Stomach (tissue), 9 donors: ENCODE measurements around the gene ORMDL3. TPM values are rescaled to one million over a fixed set of nuclear protein-coding genes. Genes with fewer than 3 reads are reported as not detected.
A peak's percentile ranks its signal among the peaks of the same experiment; 100 is the strongest.

Experiments
- DNase-seq, 2 donors: peaks; one replicate each; pipeline versions ENCODE4 v3.0.0 to v3.0.0-alpha.2; 2013 to 2019
- H3K27ac ChIP-seq, 5 donors: fragments of 200-600 bp in 4 of 5; sonication (generic) in 4 of 5; one replicate each; pipeline ENCODE4 v1.5.1; 2013 to 2019; ENCODE audit warnings: mild to moderate bottlenecking in 1 of 5, moderate library complexity in 1 of 5
- H3K27me3 ChIP-seq, 3 donors: fragments of 200-600 bp; sonication (generic); one replicate each; pipeline ENCODE4 v1.5.1; 2017 to 2019; ENCODE audit warnings: mixed run types in 1 of 3
- H3K36me3 ChIP-seq, 4 donors: fragments of 200-600 bp; sonication (generic); 1 replicate in 3 of 4; 2 replicates in 1 of 4; pipeline ENCODE4 v1.5.1; 2016 to 2019
- H3K4me1 ChIP-seq, 4 donors: fragments of 200-600 bp; sonication (generic); one replicate each; pipeline ENCODE4 v1.5.1; 2016 to 2019
- H3K4me3 ChIP-seq, 4 donors: fragments of 200-600 bp; sonication (generic) in 3 of 4; one replicate each; pipeline ENCODE4 v1.5.1; 2016 to 2019; ENCODE audit warnings: mild to moderate bottlenecking in 1 of 4
- H3K9me3 ChIP-seq, 4 donors: fragments of 200-600 bp; sonication (generic); one replicate each; pipeline ENCODE4 v1.5.1; 2016 to 2019
- CTCF ChIP-seq, 7 experiments: fragments of 450-650 bp in 4 of 7; fragments of 200-600 bp in 3 of 7; sonication (generic) in 3 of 7; IDR thresholded peaks; one replicate each; pipeline ENCODE4 v1.5.1; 2016 to 2019; ENCODE audit warnings: antibody characterized with exemption in 7 of 7, control low read depth in 2 of 7, mild to moderate bottlenecking in 1 of 7
- EP300 ChIP-seq: sonication (generic); formaldehyde crosslinking; IDR thresholded peaks from one replicate; pipeline ENCODE4 v1.6.1; 2017; ENCODE audit warnings: antibody characterized with exemption
- POLR2A ChIP-seq, 4 donors: fragments of 450-650 bp; IDR thresholded peaks; one replicate each; pipeline ENCODE4 v1.6.1; 2016; ENCODE audit warnings: antibody characterized with exemption in 4 of 4, control low read depth in 2 of 4, mild to moderate bottlenecking in 1 of 4, moderate library complexity in 1 of 4
- POLR2AphosphoS5 ChIP-seq, 3 donors: sonication (generic); formaldehyde crosslinking; IDR thresholded peaks; one replicate each; pipeline ENCODE4 v1.6.1; 2016; ENCODE audit warnings: antibody characterized with exemption in 3 of 3
- WGBS, 5 donors: extraction: QIAGEN DNeasy Blood & Tissue Kit in 3 of 5; methylation state at CpG; one replicate each; pipeline versions ENCODE4 v1.1.5 to v1.1.7; 2013 to 2018; 5-methylcytosine and 5-hydroxymethylcytosine counted together
- intact Hi-C: fragments of 100-400 bp; cut with DNase I; formaldehyde crosslinking; loops from one replicate; pipeline ENCODE4 v1.15.1; 2023; ENCODE audit warnings: low total_unique reads
- polyA plus RNA-seq, 3 donors: library from polyadenylated mRNA; stranded (reverse); fragments of 200-250 nt; gene quantifications; one replicate each; pipeline ENCODE4 v1.2.3, GENCODE V29; 2013
- total RNA-seq, 5 donors: library from RNA; depleted of rRNA; stranded (reverse); fragments of >200 nt; gene quantifications; one replicate each; pipeline versions ENCODE4 v1.1.0 to v1.2.3, GENCODE V29; 2014 to 2016
- donor health status: healthy with polysubstance abuse.
- donor health status: Bipolar disorder and iron deficiency.
- donor health status: healthy.

The ORMDL3 gene
- total and polyA plus RNA-seq, 8 donors, result 16.5 to 117 (median 50.2) TPM

DNA sequence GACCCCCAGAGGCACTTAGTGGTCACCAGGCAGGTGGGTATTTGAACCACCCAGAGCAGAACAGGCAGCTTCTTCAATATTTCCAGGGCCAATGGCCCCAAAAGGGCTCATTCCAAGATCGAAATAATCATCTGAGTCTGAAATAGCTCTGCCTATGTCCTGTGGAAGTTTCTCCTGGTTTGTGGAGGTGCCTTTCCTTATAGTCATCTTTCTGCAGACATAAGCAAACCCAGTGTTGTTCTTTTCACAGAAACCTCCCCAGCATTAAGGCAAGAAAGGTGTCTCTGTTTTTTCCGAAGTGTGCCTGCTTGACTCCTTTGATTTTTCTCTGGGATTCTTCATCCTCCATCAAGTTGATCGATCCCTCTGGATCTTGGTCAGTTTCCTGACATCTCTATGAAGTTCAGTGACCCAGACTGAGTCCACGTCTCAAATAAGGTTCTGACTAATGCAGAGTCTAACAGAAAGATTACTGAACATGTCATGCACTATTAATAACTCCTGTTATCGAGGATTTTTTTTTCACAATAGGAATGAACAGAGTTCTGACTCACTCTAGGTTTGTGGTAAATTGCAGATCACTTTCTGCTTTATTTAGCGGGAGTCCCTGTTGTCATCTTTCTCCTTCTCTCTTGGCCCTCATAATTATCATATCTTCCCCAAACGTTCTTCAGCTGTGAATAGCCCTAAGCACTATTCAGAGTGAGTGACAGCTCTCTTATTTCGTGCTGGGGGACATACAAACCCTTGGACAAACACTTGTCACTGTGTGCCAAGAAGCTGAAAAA, 1.7 kb upstream of the ORMDL3 start:
- peaks cover 36 to 54% (median 48%) of the 10 kb centered on the region in 4 donors for H3K4me1 ChIP-seq
- no peak for DNase-seq
- H3K9me3 ChIP-seq, result no peaks in the 10 kb centered on the region
- TF ChIP-seq POLR2AphosphoS5 (IDR thresholded peaks at IDR 0.05) (no peak), CTCF (IDR thresholded peaks at IDR 0.05) (no peak), EP300 (no peak), POLR2A (IDR thresholded peaks at IDR 0.05) (no peak)
- whole genome bisulfite sequencing, 5 donors, result 43 to 62% (median 56%) methylated on average over 8 of the region's 8 CpGs
- peak overlapping the region in 3 of 4 donors; percentile 90 to 92 (median 92) for H3K4me3 ChIP-seq
- peaks cover under 1 to 10% (median 2%) of the 10 kb centered on the region in 4 donors for H3K36me3 ChIP-seq
- peak overlapping the region; percentile 56 to 96 (median 94) for H3K27ac ChIP-seq
- intact Hi-C loops, result no loop called here
- H3K27me3 ChIP-seq, result no peaks in the 10 kb centered on the region

DNA sequence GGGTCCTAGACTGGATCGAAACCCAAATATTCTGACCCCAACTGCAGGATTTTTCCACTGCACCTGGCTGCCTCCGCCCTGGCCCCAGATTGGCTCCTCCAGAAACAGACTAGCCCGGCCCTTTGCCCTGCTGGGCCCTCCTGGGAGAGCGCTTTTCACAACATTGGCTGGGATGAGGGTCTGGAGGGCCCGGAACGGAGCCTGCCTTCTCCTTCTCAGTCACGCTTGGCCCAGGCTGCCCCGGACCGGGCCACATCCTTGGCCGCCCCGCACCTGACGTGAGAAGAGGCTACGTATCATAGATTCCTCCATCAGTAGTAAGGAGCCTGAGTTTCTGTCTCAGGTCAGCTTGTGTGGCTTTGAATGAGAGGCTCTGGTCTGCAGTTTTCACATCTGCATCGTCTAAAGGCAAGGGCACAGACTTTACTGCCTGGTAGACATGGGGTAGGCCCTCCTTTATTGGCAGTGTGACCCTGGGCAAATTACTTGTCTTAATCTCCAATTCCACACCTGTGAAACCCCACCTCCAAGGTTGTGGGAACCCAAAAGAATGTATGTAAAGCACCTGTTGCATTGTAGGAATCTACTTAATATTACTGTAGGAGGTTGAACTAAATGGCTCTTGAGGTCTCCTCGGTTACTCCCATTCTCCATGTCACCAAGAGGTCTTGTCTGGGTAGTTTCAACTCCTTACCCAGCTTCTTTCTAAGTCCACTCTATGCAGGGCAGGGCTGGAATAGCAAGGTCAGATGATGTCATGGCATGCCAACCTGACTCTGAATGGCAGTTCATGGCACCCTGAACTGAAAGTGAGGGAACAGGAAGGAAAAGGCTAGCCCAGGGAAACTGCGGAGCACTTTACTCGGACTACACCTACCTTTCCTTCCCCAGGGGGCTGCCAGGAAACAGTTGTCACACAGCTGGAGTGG, 792 bp upstream of the ORMDL3 start:
- Histone ChIP-seq H3K36me3 (peaks cover 9 to 19% (median 11%) of the 10 kb centered on the region in 4 donors), H3K27ac (peak overlapping the region; percentile 91 to 96 (median 94)), H3K27me3 (no peaks in the 10 kb centered on the region), H3K4me1 (peaks cover 36 to 61% (median 54%) of the 10 kb centered on the region in 4 donors), H3K9me3 (no peaks in the 10 kb centered on the region), H3K4me3 (peak overlapping the region; percentile 90 to 98 (median 92))
- TF ChIP-seq EP300 (no peak), POLR2A (IDR thresholded peaks at IDR 0.05) (no peak), POLR2AphosphoS5 (IDR thresholded peaks at IDR 0.05) (no peak), CTCF (IDR thresholded peaks at IDR 0.05) (no peak)
- peak; percentile 46 to 62 for DNase-seq
- WGBS, 5 donors, result 22 to 36% (median 25%) methylated on average over 17 of the region's 17 CpGs
- intact Hi-C loops, result no loop called here

DNA sequence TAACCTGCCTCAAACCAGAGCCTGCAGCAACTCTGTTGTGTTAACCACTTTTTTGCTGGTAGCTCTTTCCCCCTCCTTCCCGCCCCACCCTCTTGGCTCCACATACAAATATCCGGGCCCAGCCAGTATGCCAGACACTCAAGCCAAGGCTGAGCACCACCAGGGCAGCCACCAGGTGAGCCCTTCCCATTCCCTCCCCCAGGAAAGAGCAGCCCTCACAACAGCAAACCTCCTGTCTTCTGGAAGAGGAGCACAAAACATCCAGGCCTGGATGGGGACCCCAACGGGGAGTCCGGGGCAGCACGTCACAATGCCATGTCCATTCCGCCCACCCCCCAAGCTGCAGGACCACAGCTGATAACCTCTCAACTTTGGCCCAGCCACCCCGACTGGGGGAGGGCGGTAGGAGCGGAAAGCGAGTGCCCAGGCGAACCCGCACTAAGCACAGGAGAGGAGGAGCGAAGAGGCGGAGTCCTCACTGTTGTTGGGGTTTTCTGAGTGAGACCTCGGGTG, 757 bp downstream of the ORMDL3 start:
- Histone ChIP-seq H3K9me3 (no peaks in the 10 kb centered on the region), H3K36me3 (peaks cover 25 to 34% (median 26%) of the 10 kb centered on the region in 4 donors), H3K4me3 (peak overlapping the region; percentile 90 to 98 (median 92)), H3K27ac (peak overlapping the region; percentile 91 to 96 (median 94)), H3K27me3 (no peaks in the 10 kb centered on the region), H3K4me1 (peaks cover 36 to 67% (median 54%) of the 10 kb centered on the region in 4 donors)
- TF ChIP-seq EP300 (no peak), CTCF (IDR thresholded peaks at IDR 0.05) (no peak), POLR2AphosphoS5 (IDR thresholded peaks at IDR 0.05) (no peak), POLR2A (IDR thresholded peaks at IDR 0.05) (no peak)
- intact Hi-C loops, result no loop called here
- DNase-seq, result peak; percentile 55 to 82
- 0 to 4% (median 1%) methylated on average over 8 to 15 of the region's 15 CpGs for WGBS, 5 donors

DNA sequence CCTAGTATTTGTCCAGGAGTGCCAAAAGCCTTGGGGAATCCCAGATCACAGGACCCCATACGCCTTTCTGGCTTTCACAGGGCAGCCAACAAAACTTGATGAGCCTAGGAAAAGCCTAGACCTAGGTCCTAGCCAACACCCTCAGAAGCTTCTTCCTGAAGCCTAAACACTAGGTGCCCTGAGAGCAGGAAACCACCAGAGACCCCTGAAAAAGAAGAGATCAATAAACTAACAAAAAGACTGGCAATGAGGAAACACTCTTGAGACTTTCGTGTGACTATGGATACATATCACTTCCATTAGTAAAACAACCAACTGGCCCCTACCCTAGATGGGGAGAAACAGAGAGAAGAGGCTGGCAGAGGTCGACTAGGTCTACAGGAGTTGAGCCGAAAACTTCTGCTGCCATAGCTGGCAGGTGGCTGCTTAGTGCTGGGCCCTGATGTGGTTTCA, 1.2 kb downstream of the ORMDL3 start:
- TF ChIP-seq EP300, result no peak
- TF ChIP-seq POLR2A (IDR thresholded peaks at IDR 0.05), result no peak
- Histone ChIP-seq H3K4me1 (peaks cover 36 to 72% (median 54%) of the 10 kb centered on the region in 4 donors), H3K36me3 (peaks cover 28 to 39% (median 31%) of the 10 kb centered on the region in 4 donors), H3K27me3 (no peaks in the 10 kb centered on the region), H3K4me3 (peak overlapping the region; percentile 90 to 98 (median 92)), H3K9me3 (no peaks in the 10 kb centered on the region), H3K27ac (peak overlapping the region; percentile 91 to 96 (median 94))
- DNase-seq, result no peak
- intact Hi-C loops, result no loop called here
- WGBS, 5 donors, result 12 to 26% (median 18%) methylated on average over 4 of the region's 4 CpGs
